NCI-H226 (cell line): ENCODE results near the gene GOLGA6L7.
"Not testable (repeated sequence)": the region's sequence is repeated elsewhere in the genome, so short reads cannot be mapped to it uniquely, and the experiment has no call there.

Experiments used
- DNase-seq: peaks from one replicate; pipeline ENCODE4 v3.0.0-alpha.2; 2015

The GOLGA6L7 gene

GRCh38 chr15:28840285-28840684 lies 8.2 kb downstream of the GOLGA6L7 start:
- DNase-seq, result not testable (repeated sequence)

- not testable (repeated sequence) for DNase-seq
These were observed 13.4 kb downstream of the GOLGA6L7 start for GRCh38 chr15:28834957-28835585.

GRCh38 chr15:28831897-28832587 lies 16.4 kb downstream of the GOLGA6L7 start:
- DNase-seq, result not testable (repeated sequence)

- DNase-seq, result not testable (repeated sequence)
These were observed 27.0 kb downstream of the GOLGA6L7 start for GRCh38 chr15:28821420-28821819.

- DNase-seq, result not testable (repeated sequence)
These were observed 28.5 kb downstream of the GOLGA6L7 start for GRCh38 chr15:28819930-28820295.

- DNase-seq, result not testable (repeated sequence)
These were observed 29.2 kb downstream of the GOLGA6L7 start for GRCh38 chr15:28819019-28819929.

GRCh38 chr15:28818168-28818567 lies 30.3 kb downstream of the GOLGA6L7 start:
- not testable (repeated sequence) for DNase-seq

- DNase-seq, result not testable (repeated sequence)
These were observed 34.4 kb downstream of the GOLGA6L7 start for GRCh38 chr15:28814059-28814458.

- not testable (repeated sequence) for DNase-seq
These were observed 35.1 kb downstream of the GOLGA6L7 start for GRCh38 chr15:28813392-28813791.

- not testable (repeated sequence) for DNase-seq
These were observed 36.4 kb downstream of the GOLGA6L7 start for GRCh38 chr15:28811852-28812550.

GRCh38 chr15:28810444-28810843 lies 38.0 kb downstream of the GOLGA6L7 start:
- not testable (repeated sequence) for DNase-seq

GRCh38 chr15:28808136-28808535 lies 40.3 kb downstream of the GOLGA6L7 start:
- not testable (repeated sequence) for DNase-seq

- DNase-seq, result not testable (repeated sequence)
These were observed 48.1 kb downstream of the GOLGA6L7 start for GRCh38 chr15:28800366-28800765.

GRCh38 chr15:28798234-28798633 lies 50.2 kb downstream of the GOLGA6L7 start:
- DNase-seq, result not testable (repeated sequence)

GRCh38 chr15:28794231-28794630 lies 54.2 kb downstream of the GOLGA6L7 start:
- DNase-seq, result not testable (repeated sequence)
